NCI-H460 (cell line): ENCODE results near the gene ADD1. TPM values are rescaled to one million over a fixed set of nuclear protein-coding genes. Genes with fewer than 3 reads are reported as not detected.
"Not testable (repeated sequence)": the region's sequence is repeated elsewhere in the genome, so short reads cannot be mapped to it uniquely, and the experiment has no call there.

Source experiments
- DNase-seq: peaks from one replicate; pipeline ENCODE4 v3.0.0-alpha.2; 2016; ENCODE audit warnings: low read depth; ENCODE audit errors: extremely low read depth
- total RNA-seq: library from RNA; depleted of rRNA; stranded (reverse); fragments of >200 nt; shearing (Covaris generic); gene quantifications from 2 replicates; pipeline ENCODE4 v1.2.3, GENCODE V29; 2014

The ADD1 gene
- total RNA-seq, 1 experiment from 2014 or later: 71.6 TPM

DNA sequence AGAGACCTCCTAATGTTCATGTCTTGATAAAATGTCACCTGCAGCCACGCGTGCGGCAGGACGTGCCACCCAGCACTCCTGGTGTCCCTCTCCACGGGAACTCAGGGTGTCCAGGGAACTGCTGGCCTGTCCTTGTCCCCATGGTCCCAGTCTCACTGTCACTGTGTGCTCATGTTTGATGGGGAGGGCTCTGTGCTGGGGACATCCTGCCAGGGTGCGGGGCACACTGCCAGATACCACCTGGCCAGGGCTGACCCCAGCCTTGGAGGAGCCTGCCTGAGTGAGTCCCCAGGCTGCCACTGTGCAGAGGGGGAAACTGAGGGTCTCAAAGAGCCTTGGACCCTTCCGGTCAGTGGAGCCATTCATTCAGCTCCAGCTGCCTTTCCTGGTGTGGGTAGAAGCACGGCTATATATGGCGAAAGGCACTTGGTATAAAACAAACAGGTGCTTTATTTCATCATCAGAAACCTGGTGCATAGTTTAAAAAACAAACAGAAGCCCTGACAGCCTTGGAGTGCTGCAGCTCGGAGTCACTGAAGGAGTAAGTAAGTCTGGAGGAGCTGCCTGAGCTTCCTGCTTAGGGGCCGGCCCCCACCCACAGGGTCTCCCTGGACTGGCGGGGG is 86.6 kb downstream of the ADD1 start:
- DNase-seq: no peak

DNA sequence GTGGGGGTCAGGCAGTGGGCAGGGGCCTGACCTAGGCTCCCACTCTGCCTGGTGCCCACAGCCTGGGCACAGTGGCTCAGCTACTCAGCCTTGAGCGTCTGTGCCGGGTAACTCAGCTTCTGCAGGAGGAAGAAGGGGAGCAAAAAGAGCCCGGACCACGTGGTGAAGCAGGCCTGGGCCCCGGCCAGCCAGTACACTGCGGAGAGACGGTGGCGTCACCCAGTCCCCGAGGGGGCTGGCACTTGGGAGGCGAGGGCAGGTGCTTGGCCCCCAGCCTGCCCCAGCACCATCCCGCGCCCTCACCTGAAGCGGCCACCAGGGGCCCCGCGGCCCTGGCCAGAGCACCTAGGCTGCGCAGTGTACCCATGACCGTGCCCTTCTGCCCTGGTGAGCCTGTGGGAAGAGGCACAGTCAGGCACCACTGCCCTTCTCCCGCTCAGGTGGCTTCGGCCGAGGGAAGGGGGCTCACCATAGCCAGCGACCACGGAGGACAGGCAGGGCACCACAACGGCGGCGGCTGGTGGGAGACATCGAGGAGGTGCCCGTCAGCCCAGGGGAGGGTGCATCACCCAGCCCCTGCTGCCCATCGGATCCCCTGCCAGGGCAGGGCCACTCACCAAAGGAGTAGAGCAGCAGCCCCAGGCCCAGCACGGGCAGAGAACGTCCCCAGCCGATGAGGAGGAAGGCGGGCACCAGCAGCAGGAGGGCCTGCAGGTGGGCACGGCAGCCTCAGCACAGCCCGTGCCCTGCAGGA is 87.3 kb downstream of the ADD1 start:
- DNase-seq: no peak

DNA sequence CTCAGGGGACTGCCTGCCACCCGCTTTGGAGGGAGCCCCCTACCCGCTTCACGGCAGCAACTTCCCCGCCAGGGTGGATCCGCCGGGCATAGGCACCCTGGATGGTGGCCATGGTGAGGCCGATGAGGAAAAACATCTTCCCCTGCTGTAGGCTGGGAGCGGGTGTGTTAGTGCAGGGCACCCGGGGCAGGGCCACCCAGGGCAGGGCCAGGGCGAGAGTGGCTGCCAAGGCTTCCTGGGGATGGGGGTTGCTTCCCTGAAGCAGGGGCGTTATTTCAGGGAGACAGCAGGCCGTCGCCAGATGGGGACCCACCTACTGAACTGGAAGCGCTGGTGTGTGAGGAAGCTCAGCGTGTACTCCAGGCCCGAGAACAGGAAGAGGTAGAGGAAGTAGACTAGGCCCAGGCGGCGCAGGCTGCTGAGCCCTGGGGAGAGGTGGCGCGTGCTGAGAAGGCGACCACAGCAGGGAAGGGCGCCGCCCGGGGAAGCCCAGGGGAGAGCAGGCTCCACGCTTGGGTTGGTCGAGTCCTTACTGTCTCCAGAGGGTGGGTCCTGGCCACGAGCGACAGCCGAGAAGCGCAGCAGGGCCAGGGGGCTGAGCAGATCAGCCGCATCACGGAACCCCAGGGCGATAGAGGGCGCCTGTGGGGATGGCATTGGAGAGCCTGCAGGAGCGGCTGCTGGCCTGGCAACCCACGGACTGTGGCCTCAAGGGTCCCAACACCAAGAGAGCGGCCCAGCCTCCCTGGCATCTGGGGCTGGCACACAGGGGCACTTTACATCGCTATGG is 88.1 kb downstream of the ADD1 start:
- DNase-seq: no peak

DNA sequence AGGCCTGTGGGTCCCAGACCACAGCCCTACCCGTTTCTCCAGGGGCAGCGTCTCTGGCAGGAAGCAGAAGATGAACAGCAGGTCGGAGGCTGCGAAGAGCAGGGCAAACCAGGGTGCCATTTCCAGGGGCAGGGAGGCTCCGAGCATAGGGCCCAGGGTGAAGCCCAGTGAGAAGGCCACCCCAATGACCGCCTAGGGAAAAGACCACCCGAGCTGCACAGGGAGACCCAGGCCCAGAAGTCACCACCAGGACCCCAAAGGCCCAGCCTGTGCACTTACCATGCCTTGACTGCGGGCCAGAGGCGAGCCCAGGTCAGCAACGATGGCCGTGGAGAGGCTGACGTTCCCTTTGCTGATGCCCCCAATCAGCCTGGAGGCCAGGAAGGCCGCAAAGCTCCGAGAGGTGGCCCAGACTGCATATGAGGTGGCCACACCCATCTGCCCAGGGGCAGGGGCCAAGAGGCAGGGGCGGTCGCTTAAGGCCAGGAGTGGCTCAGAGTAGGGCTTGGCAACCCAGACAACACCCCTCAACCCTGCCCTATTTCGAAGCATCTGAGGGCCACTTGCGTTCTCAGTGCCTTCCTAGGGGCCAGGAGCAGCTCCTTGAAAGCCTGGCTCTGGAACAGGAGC is 88.8 kb downstream of the ADD1 start:
- DNase-seq: no peak

DNA sequence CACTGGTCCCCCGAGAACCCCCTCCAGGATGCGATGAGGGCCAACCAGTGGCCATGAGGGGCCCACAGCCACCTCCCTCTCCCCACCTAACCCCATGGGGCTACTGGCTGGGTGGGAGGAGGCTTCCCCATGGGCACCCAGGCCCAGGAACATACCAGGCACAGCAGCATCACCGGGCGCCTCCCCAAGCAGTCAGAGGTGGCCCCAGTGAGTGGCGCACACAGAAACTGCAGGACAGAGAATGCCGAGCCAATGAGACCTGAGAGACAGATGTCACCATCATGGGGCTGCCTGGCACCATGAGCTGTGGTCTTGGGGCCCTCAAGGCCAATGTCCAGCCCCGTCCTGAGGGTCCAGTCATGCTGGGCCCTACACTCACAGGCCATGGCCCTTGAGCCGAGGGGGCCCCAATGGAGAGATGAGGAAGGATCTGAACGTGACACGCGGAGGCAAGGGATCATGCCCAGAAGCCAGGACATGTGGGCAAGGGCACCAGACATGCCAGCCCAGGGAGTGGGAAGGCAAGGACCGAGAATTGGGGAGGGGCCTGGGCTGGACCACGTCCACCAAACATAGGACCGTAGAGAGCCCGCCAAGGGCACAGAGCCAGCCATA is 89.4 kb downstream of the ADD1 start:
- no peak for DNase-seq

DNA sequence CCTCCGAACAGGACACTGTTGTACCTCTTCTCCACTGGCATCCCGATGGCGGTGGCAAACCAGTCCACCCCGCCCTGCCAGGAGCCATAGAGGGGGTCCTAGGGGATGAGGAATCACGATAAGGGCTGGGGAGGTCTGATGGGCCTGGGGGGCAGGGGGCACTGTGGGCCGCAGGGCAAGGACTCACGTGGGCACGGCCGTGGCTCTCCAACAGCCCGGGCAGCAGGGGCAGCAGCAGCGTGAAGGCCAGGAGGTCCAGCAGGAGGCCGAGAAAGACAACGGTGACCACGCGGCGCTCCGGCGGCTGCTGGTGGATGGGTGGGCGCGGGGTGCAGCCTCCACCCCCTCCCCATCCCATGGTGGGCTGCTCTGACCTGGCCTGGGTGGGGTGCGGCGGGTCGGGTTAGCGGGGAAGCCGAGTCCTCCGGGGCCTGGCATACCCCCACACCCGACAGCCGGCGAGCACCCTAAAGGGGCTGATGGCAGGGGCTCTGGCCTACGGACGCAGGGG is 90.0 kb downstream of the ADD1 start:
- DNase-seq: no peak

DNA sequence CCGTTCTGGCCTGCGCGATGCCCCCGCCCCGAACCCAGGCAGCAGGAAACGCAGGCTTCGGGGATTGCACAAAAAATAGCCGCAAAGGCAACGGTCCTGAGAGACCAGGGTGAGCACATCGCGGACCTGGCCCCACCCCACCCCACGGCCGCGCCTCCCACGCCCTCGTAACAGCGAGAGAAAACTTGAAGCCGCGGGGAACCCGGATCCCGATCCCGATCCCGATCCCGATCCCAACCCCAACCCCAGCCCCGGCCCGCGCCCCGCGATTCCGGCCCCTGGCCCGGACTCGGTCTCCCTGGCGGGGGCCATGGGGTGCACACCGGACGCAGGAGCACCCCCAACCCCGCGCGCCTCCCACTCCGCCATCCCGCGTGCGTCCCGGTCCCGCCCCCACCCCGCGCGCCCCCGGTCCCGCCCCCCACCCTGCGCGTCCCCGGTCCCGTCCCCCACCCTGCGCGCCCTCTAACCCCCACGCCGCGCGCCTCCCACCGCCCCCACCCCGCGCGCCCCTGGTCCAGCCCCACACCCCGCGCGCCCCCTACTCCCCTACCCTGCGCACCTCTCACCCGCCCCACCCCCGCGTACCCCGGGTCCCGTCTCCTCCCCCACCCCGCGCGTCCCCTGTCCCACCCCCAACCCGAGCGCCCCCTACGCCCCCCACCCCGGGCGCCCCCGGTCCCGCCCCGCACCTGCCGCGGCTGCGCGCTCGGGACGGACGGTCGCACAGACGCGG is 90.6 kb downstream of the ADD1 start:
- no peak for DNase-seq

DNA sequence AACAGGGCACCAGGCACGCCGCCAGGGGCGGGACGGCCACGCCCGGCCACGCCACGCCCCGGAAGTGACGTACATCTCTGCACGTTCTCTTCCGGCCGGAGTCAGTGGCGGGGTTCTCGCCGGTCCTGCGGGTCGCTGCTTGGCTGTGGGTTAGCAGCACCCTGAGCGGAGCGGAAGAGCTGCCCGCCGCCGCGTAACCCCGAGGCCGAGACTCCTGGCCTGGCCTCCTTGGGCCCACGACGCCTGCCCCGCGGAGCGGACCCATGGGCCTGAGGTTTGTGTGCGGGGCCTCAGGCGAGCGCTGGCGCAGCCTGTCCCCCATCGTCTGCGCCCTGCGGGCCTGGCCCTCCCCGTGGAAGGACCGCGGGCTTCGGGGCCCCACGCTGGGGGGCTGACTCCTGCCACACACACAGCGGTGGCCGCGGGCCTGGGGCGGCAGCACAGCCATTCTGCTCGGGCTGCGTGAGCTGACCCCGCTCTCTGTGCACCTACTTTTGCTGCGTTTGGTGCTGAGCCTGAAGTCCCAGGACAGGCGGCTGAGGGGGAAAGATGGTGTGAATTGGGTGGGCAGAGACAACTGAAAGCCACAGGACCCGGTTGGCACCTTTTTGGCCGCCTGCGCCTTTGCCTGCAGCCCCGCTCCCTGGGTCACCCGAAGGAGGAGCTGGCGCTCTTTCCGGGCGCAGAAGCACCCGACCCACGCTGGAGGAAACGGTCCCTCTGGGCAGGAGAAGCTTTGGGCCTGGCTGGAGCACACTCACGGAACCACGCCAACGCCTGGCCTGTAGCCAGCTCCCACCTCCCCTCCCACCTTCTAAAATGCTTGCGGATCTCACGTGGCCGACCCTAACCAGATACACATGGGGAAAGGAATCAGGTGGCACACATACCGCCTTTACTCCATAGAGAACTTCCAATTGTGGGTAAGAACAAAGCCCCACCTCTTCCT is 91.4 kb downstream of the ADD1 start:
- DNase-seq: peak; percentile 83

DNA sequence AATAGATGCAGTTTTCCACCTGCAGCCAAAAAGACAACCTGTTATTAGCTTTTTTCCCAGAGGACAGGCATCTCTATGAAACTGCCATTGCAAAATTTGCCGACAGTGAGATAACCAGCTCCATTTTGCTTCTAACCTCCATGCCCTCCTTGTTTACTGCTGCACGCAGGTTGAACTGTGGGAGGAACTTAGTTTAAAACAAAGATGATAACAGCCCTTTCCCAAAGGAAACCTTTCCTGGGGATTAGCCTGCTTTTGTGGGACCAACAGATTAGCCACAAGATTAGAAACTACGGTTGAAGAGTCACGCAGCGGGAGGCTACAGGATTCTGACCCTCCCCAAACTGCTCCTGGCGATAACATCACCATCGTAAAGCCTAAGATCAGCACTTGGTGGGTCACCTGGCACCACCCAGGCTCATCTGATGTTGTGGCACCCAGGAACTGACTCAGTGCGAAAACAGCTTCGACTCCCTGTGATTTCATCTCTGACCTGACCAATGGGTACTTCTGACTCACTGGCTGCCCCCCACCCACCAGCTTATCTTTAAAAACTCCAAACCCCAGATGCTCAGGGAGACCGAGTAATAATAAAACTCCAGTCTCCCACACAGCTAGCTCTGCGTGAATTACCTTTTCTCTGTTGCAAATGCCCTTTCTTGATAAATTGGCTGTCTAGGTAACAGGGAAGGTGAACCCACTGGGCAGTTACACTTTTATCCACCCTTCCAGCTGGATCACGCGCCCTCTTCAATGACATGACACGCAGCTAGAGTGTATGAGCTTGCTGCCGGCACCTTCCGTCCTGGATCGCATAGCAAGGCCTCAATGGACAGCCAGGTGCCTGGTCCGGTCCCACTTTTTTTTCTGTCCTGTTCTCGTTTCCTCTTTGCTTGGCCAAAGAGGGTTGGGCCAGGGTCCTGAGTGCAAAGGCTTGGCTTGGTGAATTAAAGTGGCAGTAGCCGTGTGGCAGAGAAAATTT is 92.4 kb downstream of the ADD1 start:
- DNase-seq: peak; percentile 71

DNA sequence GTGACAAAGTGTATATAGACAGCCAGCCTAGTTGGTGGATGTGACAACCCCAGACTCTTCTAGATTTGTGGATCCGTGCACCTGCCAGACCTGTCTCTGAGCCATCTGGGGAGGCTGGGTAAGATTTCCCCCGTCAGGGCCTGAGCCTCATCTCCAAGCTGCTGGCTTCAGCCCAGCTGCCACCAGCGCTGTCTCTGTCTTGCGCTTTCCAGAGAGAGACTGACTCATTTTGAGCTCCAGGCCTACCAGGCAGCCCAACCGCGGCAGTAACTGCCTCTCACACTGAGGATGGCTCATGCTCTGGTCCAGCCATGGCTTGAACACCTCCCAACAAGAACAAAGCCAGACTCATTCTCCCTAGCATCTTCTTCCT is 93.1 kb downstream of the ADD1 start:
- DNase-seq: no peak

DNA sequence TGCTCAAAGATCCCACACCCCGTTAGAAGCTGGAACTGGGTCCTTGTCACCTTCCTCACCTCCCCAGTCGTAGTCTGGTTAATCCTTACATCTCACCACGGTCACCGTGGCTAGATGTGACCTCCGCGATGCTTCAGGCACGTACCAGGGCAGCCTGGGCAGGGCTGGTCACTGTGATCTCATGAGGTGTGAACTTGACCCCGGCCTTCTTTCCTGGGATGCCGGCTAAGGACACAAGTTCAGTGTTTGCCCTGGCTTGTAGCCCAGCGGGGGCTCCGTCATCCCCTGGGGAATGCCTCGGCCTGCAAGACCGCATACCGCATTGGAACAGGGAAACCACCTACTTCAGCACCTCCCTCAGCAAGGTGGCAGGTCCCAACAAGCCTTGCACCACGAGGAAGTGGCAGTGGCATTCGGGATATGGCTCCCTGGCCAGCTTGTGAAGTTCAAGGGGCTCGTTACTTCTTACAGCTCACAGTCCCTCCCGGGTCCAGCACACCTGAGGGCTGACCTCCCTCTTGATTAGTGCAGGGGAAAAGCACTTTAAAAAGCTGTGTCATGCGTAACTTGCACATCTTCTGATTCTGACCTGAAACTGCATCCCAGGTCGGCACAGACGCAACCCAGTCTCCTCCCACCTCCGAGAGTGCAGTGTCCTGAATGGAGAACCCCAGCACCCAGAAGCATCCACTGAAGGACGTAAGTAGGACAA is 93.7 kb downstream of the ADD1 start:
- DNase-seq: no peak

DNA sequence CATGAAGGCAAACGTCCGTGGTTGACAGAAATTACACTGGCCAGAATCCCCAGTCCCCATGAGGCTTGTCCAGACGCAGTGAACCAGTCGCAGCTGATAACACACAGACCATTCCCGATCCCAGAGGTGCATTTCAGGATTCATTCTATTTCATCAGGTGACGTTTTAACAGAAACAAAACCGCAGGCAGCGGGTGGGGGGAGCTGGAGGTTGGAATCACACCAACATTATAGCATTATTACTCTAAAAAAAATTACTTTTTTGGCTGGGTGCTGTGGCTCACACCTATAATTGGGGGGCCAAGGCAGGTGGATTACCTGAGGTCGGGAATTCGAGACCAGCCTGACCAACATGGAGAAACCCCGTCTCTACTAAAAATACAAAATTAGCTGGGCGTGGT is 94.3 kb downstream of the ADD1 start:
- no peak for DNase-seq

DNA sequence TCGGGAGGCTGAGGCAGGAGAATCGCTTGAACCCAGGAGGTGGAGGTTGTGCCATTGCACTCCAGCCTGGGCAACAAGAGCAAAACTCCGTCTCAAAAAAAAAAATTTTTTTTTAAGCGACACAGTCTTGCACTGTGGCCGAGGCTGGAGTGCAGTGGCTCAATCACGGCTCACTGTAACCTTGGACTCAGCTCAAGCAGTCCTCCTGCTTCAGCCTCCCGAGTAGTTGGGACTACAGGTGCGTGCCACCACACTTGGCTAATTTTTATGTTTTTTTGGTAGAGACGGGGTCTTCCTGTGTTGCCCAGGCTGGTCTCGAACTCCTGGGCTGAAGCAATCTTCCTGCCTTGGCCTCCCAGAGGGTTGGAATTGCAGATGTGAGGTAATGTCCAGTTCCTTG is 94.8 kb downstream of the ADD1 start:
- DNase-seq: not testable (repeated sequence)

DNA sequence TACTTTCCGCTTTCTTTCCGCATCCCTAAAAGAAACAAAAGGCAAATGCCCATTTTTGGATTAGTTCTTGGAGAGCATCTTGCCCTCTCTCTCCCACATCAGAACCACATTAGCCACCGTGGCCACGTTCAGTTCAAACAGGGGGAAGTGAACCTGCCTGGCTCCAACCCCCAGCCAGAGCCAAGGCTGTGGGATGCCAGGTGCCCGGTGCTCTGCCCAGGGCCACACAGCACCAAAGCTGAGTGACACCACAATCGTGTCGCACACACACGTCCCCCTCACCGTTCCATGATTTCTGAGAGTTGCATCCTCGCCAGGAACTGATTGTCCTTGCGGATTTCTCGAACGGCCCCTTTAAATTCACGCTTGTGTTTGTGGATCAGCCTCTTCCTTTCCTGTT is 95.3 kb downstream of the ADD1 start:
- no peak for DNase-seq

DNA sequence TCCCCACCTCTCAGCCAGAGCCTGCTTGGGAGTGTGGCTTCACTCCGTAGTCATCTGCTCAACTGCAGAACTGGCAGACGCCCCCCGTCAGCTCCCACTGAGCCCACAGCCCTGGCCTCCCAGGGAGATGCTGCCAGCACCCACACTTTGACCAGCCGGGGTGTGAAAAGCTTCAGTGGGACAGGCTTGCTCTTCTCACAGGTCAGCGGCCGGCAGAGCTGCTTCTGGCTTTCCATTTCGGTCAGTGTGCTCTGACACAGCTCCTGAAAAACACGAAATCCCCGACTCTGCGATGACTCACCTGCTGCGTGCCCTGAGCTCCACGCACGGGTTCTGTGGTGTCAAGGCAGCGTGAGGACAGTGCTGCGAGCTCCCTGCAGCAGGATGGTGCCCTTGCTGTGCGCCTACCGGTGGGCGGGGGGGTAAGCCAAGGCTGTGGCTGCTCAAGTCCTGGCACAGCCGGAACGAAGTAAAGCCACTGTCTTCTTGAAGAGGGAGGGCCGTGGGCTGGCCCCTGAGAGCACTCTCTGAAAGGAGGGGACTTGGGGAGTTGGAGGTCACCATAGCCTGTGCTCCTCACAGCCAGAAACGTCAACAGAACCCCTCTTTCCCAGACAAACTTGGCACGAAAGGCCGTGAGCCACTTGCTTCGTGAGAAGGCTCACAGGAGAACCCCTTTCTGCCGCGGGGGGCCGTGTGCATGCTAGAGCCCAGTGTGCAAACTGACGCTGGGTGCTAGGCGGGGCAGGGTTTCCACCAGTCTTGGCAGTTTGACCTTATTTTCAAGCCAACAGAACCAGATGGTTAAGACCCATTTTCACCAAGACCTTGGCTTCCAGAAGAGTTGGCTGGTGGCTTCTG is 96.0 kb downstream of the ADD1 start:
- no peak for DNase-seq
